AG10803 (cell line): ENCODE data around the gene MAJIN.

Source experiments
- DNase-seq: peaks from one replicate; pipeline ENCODE4 v3.0.0; 2010; ENCODE audit warnings: low read depth
- H3K4me3 ChIP-seq: 2 replicates; pipeline ENCODE4 v1.5.1; 2011; ENCODE audit warnings: mild to moderate bottlenecking, low read length, control low read depth
- CTCF ChIP-seq: conservative IDR thresholded peaks from 2 replicates; pipeline ENCODE4 v1.5.1; 2011; ENCODE audit warnings: mild to moderate bottlenecking, low read length, control low read depth, inconsistent platforms

Gene MAJIN

DNA sequence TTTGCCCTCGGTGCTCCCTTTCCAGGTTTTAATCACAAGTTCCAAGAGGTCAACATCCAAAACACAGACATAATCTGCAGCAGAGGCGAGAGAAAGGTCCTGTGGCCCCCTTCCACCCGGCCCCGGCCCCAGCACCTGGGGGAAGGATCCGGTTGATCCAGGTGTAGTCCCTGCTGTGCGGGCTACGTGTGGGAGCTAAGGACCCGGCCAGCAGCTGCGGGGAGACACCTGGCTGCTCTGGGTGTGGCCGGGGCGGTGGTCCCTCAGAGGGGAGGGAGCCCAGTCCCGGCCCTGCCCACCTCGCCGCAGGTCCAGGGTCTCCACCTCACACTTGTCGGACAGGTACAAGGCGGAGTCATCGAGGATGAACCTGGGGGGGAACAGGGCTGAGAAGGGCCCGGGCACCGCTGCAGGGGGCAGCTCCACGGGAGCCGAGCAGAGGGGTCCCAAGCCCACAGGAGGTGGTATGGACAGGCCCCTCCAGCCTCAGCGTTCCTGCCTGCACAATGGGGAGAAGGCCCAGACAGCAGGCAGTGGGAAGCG is 68.5 kb downstream of the MAJIN start:
- no peak for TF ChIP-seq CTCF
- no peak overlapping the region for H3K4me3 ChIP-seq
- DNase-seq: no peak

DNA sequence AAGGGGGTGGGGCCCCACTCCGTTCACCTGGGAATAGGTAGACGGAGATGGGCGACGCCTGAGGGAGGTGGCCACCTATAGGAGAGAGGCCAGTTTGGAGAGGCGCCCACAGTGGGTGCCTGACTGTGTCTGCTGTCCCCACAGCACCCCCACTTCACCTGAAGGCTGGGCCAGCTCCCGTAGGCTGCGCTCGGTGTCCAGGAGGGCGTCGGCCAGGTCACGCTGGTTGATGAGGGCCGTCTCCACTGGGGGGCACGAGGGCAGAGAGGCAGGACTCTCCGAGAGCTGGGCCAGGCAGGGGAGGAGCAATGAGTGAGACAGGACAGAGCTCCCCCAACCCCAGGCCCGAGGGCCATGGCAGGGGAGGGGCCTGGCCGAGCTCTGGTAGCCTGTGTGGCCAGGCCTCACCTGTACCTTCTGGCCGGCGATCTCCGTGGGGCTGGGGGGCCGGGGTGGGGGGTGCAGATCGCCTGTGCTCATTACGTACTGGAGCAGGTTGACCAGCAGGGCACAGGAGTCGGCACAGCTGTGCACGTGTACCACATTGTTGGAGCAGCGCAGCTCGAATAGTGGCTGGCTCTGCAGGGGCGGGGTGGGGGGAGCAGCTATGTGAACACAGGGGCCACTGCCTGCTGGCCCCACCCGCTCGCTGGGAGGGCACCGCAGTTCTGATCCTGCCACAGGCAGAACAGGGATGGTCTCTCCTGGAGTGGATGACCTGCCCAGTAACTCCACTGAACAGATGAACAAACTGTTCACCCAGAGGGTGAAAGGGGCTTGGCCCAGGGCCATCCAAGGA is 69.6 kb downstream of the MAJIN start:
- no peak overlapping the region for H3K4me3 ChIP-seq
- DNase-seq: no peak
- TF ChIP-seq CTCF: no peak

- TF ChIP-seq CTCF: no peak
- H3K4me3 ChIP-seq: no peak overlapping the region
- DNase-seq: no peak
These were observed 71.1 kb downstream of the MAJIN start for GRCh38 chr11:64900774-64901173.

DNA sequence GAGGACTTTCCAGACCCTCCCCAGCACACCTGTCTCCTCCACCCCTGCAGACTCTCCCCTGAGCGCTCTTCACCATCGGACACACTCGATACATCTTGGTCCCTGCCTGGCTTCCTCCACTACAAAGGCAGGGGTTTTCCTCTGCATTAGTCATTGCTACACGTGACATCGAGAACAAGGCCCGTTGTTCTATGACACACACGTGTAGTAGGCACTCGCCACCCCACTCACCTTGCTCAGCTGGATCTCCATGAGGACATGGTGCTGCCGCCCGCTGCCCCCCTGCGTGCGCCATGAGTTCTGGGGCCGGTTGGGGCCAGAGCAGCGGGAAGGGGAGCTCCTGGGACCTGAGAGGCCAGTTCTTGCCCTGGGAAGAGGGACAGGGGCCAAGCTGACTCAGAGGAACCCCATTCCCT is 71.6 kb downstream of the MAJIN start:
- TF ChIP-seq CTCF: no peak
- no peak overlapping the region for H3K4me3 ChIP-seq
- no peak for DNase-seq

DNA sequence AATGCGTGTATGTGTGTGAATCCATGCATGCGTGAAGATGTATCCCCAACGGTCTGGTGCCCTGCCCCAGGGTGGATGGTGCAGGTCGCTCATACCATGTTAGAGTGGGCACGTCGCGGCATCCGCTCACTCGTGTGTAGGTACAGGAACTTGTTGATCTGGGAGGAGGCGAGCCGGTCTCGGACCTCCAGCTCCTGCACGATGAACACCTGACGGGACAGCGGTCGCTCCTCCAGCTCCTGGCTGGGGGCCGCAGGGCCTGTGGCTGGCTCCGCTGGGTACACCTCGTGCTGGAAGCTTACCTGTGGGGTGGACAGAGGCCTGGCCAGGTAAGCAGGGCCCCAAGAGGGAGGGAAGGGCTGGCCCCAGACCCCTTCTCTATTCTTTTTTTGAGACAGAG is 73.4 kb downstream of the MAJIN start:
- DNase-seq: no peak
- no peak overlapping the region for H3K4me3 ChIP-seq
- no peak for TF ChIP-seq CTCF

- no peak overlapping the region for H3K4me3 ChIP-seq
- TF ChIP-seq CTCF: no peak
- DNase-seq: no peak
These were observed 73.8 kb downstream of the MAJIN start for GRCh38 chr11:64898076-64898445.

DNA sequence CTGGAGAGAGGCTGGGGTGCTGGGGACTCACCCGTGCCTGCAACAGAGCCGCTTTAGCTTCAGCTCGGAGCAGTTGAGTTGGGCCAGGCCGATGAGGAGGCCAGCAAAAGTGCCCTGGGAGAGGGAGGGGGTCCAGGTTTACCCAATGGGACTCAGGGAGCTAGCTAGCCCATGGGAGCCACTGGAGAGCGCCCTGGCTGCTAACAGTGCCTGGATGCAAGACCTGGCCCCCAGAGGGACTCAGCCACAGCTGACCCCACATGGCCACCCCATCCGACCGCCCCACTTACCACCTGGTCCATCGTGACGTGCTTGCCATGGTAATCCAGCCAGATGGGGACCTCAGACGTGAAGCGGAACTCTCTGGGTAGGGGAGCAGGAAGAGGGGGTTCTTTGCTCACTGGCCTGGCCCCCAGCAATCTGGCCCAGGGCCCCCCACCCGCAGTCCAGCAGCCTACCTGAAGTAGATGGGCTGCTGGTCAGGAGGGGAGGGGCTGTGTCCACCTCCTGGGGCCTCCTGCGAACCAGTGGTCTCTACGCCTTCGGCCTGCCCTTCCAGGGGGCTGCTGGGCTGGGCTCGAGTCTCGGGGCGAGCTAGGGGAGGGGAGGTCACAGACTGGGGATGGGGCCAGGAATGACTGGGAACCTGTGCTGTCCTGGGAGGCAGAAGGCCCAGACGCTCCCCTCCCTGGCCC is 74.4 kb downstream of the MAJIN start:
- no peak for DNase-seq
- H3K4me3 ChIP-seq: no peak overlapping the region
- no peak for TF ChIP-seq CTCF
